PFSK-1 (cell line): ENCODE results near the gene LRGUK.

ENCODE experiments used
- FOXP2 ChIP-seq: optimal IDR thresholded peaks from 2 replicates; pipeline ENCODE3; 2011; ENCODE audit warnings: borderline replicate concordance, control low read depth, inconsistent platforms; ENCODE audit not compliant: insufficient read depth; ENCODE audit errors: extremely low read length, extremely low read depth
- POLR2AphosphoS5 ChIP-seq: IDR thresholded peaks from 2 replicates; pipeline ENCODE4 v1.6.1; 2012; ENCODE audit warnings: low read depth, mild to moderate bottlenecking, control low read depth, low read length, moderate library complexity
- REST ChIP-seq, 2 experiments: IDR thresholded peaks; 2 replicates each; pipeline versions ENCODE4 v1.6.1 to v1.8.0; 2011 to 2012; ENCODE audit warnings: low read depth in 2 of 2, low read length in 2 of 2, control low read depth in 1 of 2, inconsistent platforms in 1 of 2, mild to moderate bottlenecking in 1 of 2, moderate library complexity in 1 of 2; ENCODE audit not compliant: insufficient read depth in 1 of 2
- SIN3A ChIP-seq: IDR thresholded peaks from 2 replicates; pipeline ENCODE4 v1.6.1; 2012; ENCODE audit warnings: mild to moderate bottlenecking, low read length, moderate library complexity, borderline replicate concordance; ENCODE audit not compliant: insufficient read depth
- TAF1 ChIP-seq: IDR thresholded peaks from 2 replicates; pipeline ENCODE4 v1.6.1; 2012; ENCODE audit warnings: low read length, control low read depth, borderline replicate concordance; ENCODE audit not compliant: insufficient read depth

LRGUK gene

DNA sequence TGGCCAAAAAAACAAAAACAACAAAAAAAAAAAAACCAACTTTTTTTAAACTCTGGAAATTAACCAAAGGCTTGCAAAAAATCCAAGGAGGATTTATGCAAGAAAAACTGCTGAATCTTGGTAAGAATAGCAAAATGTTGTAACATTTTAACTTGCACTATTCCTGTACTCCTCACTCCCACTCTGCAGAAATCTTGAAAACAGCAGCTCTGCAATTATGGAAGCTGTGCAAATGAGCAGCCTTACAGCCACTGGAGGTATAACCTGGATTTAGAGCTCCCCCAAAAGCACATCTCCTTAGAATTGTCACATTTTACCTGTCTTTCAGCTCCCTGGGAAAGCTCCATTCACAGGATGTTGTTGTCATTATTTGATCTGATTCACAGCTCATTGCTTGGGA lies 41.8 kb upstream of the LRGUK start:
- no peak for TF ChIP-seq SIN3A
- no peak for TF ChIP-seq REST (IDR thresholded peaks at IDR 0.05; ENCODE audit: insufficient read depth in 1 of 2, low read depth in 2 of 2, low read length in 2 of 2)
- no peak for TF ChIP-seq POLR2AphosphoS5

- TF ChIP-seq POLR2AphosphoS5 = no peak
- TF ChIP-seq TAF1 = no peak
- TF ChIP-seq FOXP2 = no peak
- no peak for TF ChIP-seq SIN3A
- TF ChIP-seq REST (IDR thresholded peaks at IDR 0.05; ENCODE audit: insufficient read depth in 1 of 2, low read depth in 2 of 2, low read length in 2 of 2) = no peak
Observed at GRCh38 chr7:134086998-134087735, 40.0 kb upstream of the LRGUK start.

- TF ChIP-seq REST (IDR thresholded peaks at IDR 0.05; ENCODE audit: insufficient read depth in 1 of 2, low read depth in 2 of 2, low read length in 2 of 2) = no peak
- no peak for TF ChIP-seq SIN3A
- TF ChIP-seq POLR2AphosphoS5 = no peak
- no peak for TF ChIP-seq TAF1
- TF ChIP-seq FOXP2 = no peak
Observed at GRCh38 chr7:134088199-134088598, 38.9 kb upstream of the LRGUK start.

DNA sequence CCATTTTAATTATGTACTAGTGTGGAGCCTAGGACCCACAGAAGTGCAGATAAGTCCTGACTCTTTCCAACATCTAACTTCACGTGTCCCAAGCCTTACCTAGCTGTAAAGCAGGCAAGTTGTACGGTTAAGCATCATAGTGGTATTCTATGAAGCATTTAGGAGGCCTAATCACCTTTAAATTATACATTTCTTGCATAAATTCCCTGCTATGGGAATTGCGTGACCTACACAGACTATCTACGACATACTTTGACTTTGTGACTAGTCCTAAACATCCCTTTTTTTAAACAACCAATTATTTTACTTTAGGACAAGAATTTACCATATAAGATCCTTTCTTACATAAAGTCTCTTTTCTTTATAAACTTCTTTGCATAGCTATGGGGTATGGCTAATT lies 37.7 kb upstream of the LRGUK start:
- no peak for TF ChIP-seq POLR2AphosphoS5
- TF ChIP-seq FOXP2 = no peak

GRCh38 chr7:134098072-134098471 lies 29.1 kb upstream of the LRGUK start:
- TF ChIP-seq FOXP2 = no peak
- no peak for TF ChIP-seq POLR2AphosphoS5
- TF ChIP-seq REST (IDR thresholded peaks at IDR 0.05; ENCODE audit: insufficient read depth in 1 of 2, low read depth in 2 of 2, low read length in 2 of 2) = no peak
- TF ChIP-seq SIN3A = no peak
- TF ChIP-seq TAF1 = no peak
